IPS-15b (cell line): Measurements from ENCODE around the gene VASN.
"Not testable (repeated sequence)": the region's sequence is repeated elsewhere in the genome, so short reads cannot be mapped to it uniquely, and the experiment has no call there.

Source experiments
- H3K27me3 ChIP-seq: one replicate; pipeline ENCODE4 v1.6.1; 2013; ENCODE audit warnings: low read length; ENCODE audit not compliant: control insufficient read depth, insufficient read depth
- H3K36me3 ChIP-seq: one replicate; pipeline ENCODE4 v1.6.1; 2013; ENCODE audit warnings: low read length; ENCODE audit not compliant: control insufficient read depth, insufficient read depth
- H3K4me1 ChIP-seq: one replicate; pipeline ENCODE4 v1.6.1; 2013; ENCODE audit warnings: mild to moderate bottlenecking, low read length; ENCODE audit not compliant: control insufficient read depth, insufficient read depth
- H3K4me3 ChIP-seq: one replicate; pipeline ENCODE4 v1.5.1; 2013; ENCODE audit warnings: low read depth, low read length
- H3K9ac ChIP-seq: one replicate; pipeline ENCODE4 v1.6.1; 2013; ENCODE audit warnings: low read depth, mild to moderate bottlenecking, low read length
- H3K9me3 ChIP-seq: one replicate; pipeline ENCODE4 v1.6.1; 2013; ENCODE audit warnings: mild to moderate bottlenecking, low read length; ENCODE audit not compliant: control insufficient read depth, insufficient read depth

VASN gene

DNA sequence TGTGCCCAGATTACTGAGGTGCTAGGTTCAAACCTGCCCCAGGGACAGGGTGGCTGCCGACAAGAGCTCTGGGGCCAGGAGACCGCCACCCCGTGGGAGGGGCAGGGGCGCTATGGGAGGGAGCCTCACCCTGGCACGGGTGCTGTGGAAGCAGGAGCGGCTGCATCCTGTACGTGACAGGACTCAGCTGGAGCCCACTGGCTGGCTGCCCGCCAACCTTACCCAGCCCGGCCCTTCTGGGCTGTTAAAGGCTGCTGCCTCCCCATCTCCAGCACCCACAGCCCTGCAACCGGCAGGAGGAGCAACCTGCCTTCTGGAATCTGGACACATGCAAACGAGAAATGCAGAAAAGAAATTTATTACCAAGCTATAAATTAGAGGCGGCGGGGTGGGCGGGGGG is 31.7 kb upstream of the VASN start:
- Histone ChIP-seq H3K27me3 (no peaks in the 10 kb centered on the region), H3K9ac (no peak overlapping the region), H3K4me1 (no peaks in the 10 kb centered on the region), H3K9me3 (no peaks in the 10 kb centered on the region), H3K36me3 (peaks cover 35% of the 10 kb centered on the region), H3K4me3 (no peak overlapping the region)

- Histone ChIP-seq H3K9ac (no peak overlapping the region), H3K4me1 (no peaks in the 10 kb centered on the region), H3K9me3 (no peaks in the 10 kb centered on the region), H3K36me3 (peaks cover 37% of the 10 kb centered on the region), H3K4me3 (no peak overlapping the region), H3K27me3 (no peaks in the 10 kb centered on the region)
These were observed 31.2 kb upstream of the VASN start for GRCh38 chr16:4340443-4340842.

DNA sequence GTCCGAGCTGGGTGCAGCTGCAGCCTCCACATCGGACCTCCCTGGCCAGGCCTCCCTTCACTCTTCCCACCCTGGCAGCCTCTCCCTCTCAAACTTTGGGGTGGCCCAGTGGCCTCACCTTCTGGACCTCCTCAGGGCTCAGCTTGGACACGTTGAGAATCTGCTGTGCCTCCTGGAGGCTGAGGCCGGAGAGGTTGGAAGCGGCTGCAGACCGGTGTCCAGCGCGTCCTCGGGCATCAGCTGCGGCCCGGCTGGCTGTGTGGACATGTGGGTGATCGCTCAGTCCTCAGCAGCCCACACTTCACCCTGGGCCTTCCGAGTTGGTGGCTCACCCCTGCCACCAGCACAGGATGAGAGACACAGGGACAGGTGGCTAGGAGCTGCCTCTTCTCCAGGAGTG is 30.4 kb upstream of the VASN start:
- Histone ChIP-seq H3K27me3 (no peaks in the 10 kb centered on the region), H3K9ac (no peak overlapping the region), H3K9me3 (no peaks in the 10 kb centered on the region), H3K4me1 (no peaks in the 10 kb centered on the region), H3K4me3 (no peak overlapping the region), H3K36me3 (peaks cover 33% of the 10 kb centered on the region)

- Histone ChIP-seq H3K9ac (no peak overlapping the region), H3K36me3 (peaks cover 29% of the 10 kb centered on the region)
These were observed 28.5 kb upstream of the VASN start for GRCh38 chr16:4342866-4343744.

GRCh38 chr16:4344300-4344982 is 27.2 kb upstream of the VASN start:
- peaks cover 22% of the 10 kb centered on the region for H3K36me3 ChIP-seq
- H3K9me3 ChIP-seq, H3K4me1 ChIP-seq, H3K27me3 ChIP-seq, H3K9ac ChIP-seq, H3K4me3 ChIP-seq: not testable (repeated sequence)

More at GRCh38 chr16:4342866-4343744, 28.5 kb upstream of the VASN start:
- no peak overlapping the region for H3K4me3 ChIP-seq
- H3K4me1 ChIP-seq: no peaks in the 10 kb centered on the region
- no peaks in the 10 kb centered on the region for H3K27me3 ChIP-seq
- H3K9me3 ChIP-seq: no peaks in the 10 kb centered on the region

DNA sequence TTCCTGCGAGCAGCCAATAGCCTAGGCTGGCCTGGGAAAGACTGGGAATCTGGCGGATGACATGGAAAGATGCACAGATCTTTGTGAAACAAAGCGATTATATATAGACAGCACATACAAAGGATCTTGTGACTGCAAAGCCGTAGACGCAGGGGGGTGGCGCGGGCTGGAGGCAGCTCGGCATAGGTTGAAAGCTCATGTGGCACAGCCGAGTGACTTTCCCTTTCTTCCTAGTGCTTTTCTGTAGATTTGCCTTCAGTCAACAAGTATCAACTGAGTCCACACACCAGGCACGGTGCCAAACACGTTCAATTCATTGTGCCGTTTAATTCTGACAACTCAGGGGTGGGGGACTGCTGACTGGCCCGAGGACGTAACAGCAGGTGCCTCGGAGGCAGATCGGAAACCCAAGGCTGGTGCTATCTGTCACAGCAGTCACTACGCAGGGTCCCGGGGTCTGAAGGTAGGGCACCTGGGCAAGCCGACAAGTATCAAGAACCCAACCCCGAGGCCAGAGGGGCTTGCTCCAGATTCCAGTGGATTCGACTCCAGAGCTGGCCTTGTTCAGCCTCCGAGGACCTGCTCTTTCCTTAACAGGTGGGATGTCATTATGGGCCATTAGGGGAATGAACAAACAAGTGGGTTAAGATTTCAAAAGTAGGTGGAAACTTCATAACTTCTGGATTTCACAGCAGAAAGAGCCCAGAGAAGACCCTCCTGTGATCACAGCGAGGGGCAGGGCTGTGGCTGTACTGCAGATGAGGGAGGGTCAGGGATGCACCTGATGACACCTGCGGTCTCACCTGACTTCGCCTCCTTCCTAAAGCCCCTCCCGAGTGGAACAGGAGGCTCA is 26.4 kb upstream of the VASN start:
- no peaks in the 10 kb centered on the region for H3K9me3 ChIP-seq
- H3K4me1 ChIP-seq: no peaks in the 10 kb centered on the region
- H3K27me3 ChIP-seq: no peaks in the 10 kb centered on the region
- H3K9ac ChIP-seq: no peak overlapping the region
- no peak overlapping the region for H3K4me3 ChIP-seq
- peaks cover 22% of the 10 kb centered on the region for H3K36me3 ChIP-seq

DNA sequence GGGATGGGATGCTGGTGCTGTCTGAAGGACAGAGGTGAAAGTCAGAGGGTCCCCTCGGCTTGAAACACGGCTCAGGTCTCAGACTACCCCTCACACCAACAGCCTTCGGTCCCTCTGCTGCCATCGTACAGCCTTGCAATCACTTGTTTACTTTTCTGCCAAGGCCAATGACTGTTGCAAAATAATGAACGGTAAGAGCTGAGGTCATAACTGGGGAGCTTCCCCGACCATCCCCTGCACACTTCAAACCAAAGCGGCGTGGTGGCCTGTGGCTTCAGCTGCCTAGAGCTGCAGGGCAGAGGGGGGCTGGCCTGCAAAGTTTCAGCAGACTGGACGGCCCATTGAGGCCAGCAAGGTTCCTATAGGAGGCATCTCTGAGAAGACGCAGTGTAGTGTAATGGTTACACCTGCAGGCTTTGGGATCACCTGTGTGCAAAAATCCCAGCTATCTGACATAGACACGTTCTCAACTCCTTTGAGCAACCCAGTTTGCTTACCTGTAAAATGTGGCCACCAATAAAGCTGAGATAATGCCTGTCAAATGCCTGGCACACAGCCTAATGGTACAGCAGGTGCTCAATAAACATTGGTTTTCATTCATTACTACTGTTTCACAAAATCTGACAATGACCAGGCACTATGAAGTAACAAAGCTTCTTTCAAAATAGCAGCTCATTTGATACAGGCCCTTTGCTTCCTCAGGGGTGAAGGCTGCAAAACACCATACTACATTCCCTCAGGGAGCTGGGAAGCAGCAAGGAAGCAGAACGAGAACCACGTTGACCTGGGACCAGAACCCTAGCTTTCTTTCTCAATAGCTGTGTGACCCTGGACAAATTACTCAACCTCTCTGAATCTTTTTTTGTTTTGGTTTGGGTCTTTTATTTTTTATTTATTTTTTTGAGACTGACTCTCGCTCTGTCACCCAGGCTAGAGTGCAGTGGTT is 25.5 kb upstream of the VASN start:
- Histone ChIP-seq H3K36me3 (peaks cover 19% of the 10 kb centered on the region), H3K9me3 (no peaks in the 10 kb centered on the region), H3K4me3 (no peak overlapping the region), H3K27me3 (no peaks in the 10 kb centered on the region), H3K4me1 (no peaks in the 10 kb centered on the region), H3K9ac (no peak overlapping the region)

- no peak overlapping the region for H3K9ac ChIP-seq
- H3K9me3 ChIP-seq: no peaks in the 10 kb centered on the region
- no peak overlapping the region for H3K4me3 ChIP-seq
- H3K27me3 ChIP-seq: no peaks in the 10 kb centered on the region
- peaks cover 14% of the 10 kb centered on the region for H3K36me3 ChIP-seq
- H3K4me1 ChIP-seq: no peaks in the 10 kb centered on the region
These were observed 24.6 kb upstream of the VASN start for GRCh38 chr16:4347010-4347409.

DNA sequence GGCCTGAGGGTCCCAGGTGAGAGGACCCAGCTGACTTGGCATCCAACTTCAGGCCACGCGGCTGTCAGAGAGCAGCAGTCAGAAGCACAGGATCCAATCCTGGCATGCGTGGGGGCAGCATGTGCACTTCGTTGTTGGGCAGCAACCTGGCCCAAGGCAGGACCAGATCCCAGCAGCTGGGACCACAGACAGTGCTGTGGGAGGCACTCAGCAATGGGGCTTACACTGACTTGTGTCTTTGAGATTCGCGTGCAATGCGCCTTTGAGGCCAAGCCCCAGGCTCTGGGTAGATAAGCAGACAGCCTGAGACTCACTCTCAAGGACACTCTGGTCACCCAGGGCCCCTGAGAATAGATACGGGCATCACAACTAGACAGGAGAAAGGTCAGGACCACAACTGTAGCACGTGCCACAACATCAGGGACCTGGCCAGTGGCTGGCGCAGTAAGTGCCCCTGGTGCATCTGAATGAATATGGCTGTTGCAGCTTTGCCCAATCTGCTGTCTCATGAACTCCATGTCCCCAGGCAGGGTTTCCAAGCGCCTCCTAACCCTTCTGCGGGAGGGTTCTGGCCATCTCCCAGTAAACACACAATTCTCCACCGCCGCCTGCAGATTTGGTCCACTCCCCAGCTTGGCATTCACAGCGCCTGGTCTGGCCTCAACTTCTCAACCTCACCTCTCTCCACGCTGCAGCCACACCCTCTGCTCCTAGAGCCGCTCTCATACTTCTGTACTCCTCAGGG is 23.7 kb upstream of the VASN start:
- H3K27me3 ChIP-seq: no peaks in the 10 kb centered on the region
- H3K9ac ChIP-seq: no peak overlapping the region
- peaks cover 14% of the 10 kb centered on the region for H3K36me3 ChIP-seq
- no peak overlapping the region for H3K4me3 ChIP-seq
- no peaks in the 10 kb centered on the region for H3K4me1 ChIP-seq
- H3K9me3 ChIP-seq: no peaks in the 10 kb centered on the region

DNA sequence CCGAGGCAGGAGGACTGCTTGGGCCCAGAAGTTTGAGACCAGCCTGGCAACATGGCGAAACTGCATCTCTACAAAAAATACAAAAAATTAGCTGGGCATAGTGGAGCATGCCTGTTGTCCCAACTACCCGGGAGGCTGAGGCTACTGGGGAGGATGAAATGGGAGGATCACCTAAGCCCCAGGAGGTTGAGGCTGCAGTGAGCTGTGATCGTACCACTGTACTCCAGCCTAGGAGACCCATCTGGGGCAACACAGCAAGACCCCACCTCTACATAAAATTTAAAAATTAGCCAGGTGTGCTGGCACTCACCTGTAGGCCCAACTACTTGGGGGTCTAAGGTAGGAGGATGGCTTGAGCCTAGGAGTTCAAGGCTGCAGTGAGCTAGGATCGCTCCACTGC is 22.3 kb upstream of the VASN start:
- Histone ChIP-seq H3K9ac (no peak overlapping the region), H3K9me3 (no peaks in the 10 kb centered on the region)

More for the DNA sequence above, 22.3 kb upstream of the VASN start:
- Histone ChIP-seq H3K4me3 (no peak overlapping the region), H3K27me3 (no peaks in the 10 kb centered on the region), H3K4me1 (no peaks in the 10 kb centered on the region), H3K36me3 (peaks cover 14% of the 10 kb centered on the region)
